Activated naive CD8-positive, alpha-beta T cell treated with anti-CD3 and anti-CD28 coated beads for 36 hours (primary cell): ENCODE measurements around the gene UCHL1. TPM values are rescaled to one million over a fixed set of nuclear protein-coding genes. Genes with fewer than 3 reads are reported as not detected.
A peak's percentile ranks its signal among the peaks of the same experiment; 100 is the strongest.

Experiments used
- DNase-seq: peaks from one replicate; pipeline ENCODE4 v3.0.0; 2021
- H3K27ac Mint-ChIP-seq: one replicate; pipeline ENCODE4 v1.8.0; 2022; ENCODE audit warnings: mild to moderate bottlenecking, moderate library complexity, mixed read lengths
- H3K27me3 Mint-ChIP-seq: one replicate; pipeline ENCODE4 v1.8.0; 2022; ENCODE audit warnings: mild to moderate bottlenecking, mixed read lengths
- H3K36me3 Mint-ChIP-seq: one replicate; pipeline ENCODE4 v1.8.0; 2021; ENCODE audit warnings: mild to moderate bottlenecking, mixed read lengths
- H3K4me1 Mint-ChIP-seq: one replicate; pipeline ENCODE4 v1.8.0; 2021; ENCODE audit warnings: mixed read lengths
- H3K4me3 Mint-ChIP-seq: one replicate; pipeline ENCODE4 v1.8.0; 2022; ENCODE audit warnings: mild to moderate bottlenecking, moderate library complexity, mixed read lengths
- H3K9me3 Mint-ChIP-seq: one replicate; pipeline ENCODE4 v1.8.0; 2022; ENCODE audit warnings: mixed read lengths
- total RNA-seq, 2 experiments: library from RNA; stranded (reverse); gene quantifications; one replicate each; pipeline ENCODE4 v1.2.3, GENCODE V29; 2021

UCHL1 gene
- 1 to 10 TPM; 6.2 to 7.5 TPM for total RNA-seq

DNA sequence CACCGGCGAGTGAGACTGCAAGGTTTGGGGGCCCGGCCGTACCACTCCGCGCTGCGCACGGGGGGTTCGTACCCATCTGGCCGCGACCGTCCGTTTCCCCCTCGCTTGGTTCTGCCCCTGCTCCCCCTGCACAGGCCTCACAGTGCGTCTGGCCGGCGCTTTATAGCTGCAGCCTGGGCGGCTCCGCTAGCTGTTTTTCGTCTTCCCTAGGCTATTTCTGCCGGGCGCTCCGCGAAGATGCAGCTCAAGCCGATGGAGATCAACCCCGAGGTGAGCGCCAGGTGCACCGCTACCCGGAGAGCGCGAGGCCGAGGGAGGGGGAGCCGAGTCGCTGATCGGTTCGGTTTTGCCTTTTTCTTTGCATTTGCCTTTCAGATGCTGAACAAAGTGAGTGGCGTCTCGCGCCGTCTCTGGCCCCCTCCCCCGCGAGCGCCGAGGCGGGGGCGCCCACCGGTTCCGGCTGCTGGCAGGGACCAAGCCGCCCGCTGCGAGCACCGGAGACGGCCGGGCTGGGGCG lies at the start of gene UCHL1:
UCHL1 (plus strand) TSS at position 189 of the 517 bp plus-strand sequence; CDS start at position 238, 49 bp downstream.
- Mint-ChIP-seq H3K27me3 (peaks cover 67% of the 10 kb centered on the region), H3K36me3 (no peaks in the 10 kb centered on the region), H3K9me3 (no peaks in the 10 kb centered on the region), H3K4me3 (peak within 1 kb of the TSS; percentile 67), H3K27ac (no peak within 1 kb of the TSS), H3K4me1 (peaks cover 8% of the 10 kb centered on the region)
- DNase-seq = peak; percentile 39

DNA sequence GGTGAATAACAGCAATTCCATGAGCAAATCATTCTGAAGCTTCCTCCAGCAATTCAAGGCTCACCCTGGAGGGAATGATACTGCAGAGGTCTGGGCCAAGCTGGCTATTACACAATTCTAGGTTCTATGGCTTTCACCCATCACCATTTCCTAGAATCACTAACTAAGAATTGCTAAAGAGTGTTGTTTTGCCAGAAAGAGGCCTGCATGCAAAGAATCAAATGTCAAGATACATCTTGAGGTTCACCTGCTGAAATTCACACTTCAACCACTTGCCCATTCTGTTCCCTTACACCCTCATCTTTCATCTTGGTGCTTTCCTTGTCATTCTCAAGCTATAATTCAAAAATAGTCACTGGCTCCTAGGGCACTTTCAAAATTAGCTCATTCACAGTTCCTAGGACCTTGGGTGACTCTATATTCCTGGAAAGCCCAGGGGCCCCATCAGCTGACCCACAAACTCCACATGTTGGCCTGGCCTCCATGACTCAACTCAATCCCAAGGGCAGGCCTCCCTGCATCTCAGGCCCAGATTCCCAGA lies 49.4 kb upstream of the UCHL1 start:
- Mint-ChIP-seq H3K9me3 (no peaks in the 10 kb centered on the region), H3K27ac (peak overlapping the region; percentile 52), H3K4me1 (peaks cover 2% of the 10 kb centered on the region), H3K4me3 (no peak overlapping the region), H3K27me3 (peaks cover 47% of the 10 kb centered on the region), H3K36me3 (no peaks in the 10 kb centered on the region)
- peak; percentile 29 for DNase-seq

DNA sequence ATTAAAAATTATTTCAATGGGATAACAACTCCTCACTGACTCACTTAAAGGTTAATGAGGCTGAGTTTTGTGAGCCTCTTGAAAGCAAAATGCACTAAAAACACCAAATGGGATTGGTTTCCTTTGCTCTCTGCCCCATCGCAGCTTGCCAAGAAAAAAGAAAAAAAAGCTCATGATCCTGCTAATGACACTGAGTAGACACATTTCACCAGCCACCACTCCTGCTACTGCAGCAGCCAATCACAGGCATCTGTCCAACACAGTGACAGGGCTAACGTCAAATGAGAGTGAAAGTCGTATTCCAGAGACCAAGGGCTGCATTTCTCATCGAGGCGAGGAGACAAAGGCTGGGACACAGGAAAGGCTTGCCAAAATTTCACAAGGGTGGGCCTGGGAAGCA lies 47.5 kb upstream of the UCHL1 start:
- Mint-ChIP-seq H3K36me3 (no peaks in the 10 kb centered on the region), H3K4me1 (peaks cover 14% of the 10 kb centered on the region), H3K27me3 (peaks cover 45% of the 10 kb centered on the region), H3K27ac (no peak overlapping the region), H3K9me3 (no peaks in the 10 kb centered on the region), H3K4me3 (no peak overlapping the region)
- DNase-seq = no peak

- no peaks in the 10 kb centered on the region for H3K36me3 Mint-ChIP-seq
- H3K4me3 Mint-ChIP-seq = no peak overlapping the region
- H3K27me3 Mint-ChIP-seq = peaks cover 47% of the 10 kb centered on the region
- H3K27ac Mint-ChIP-seq = no peak overlapping the region
- H3K9me3 Mint-ChIP-seq = no peaks in the 10 kb centered on the region
- no peak for DNase-seq
- H3K4me1 Mint-ChIP-seq = peaks cover 16% of the 10 kb centered on the region
Observed at GRCh38 chr4:41209901-41210300, 46.8 kb upstream of the UCHL1 start.

GRCh38 chr4:41211951-41212615 lies 44.6 kb upstream of the UCHL1 start:
- Mint-ChIP-seq H3K27ac (no peak overlapping the region), H3K27me3 (peaks cover 62% of the 10 kb centered on the region), H3K4me1 (peaks cover 27% of the 10 kb centered on the region), H3K4me3 (no peak overlapping the region), H3K36me3 (no peaks in the 10 kb centered on the region), H3K9me3 (no peaks in the 10 kb centered on the region)
- DNase-seq = no peak

DNA sequence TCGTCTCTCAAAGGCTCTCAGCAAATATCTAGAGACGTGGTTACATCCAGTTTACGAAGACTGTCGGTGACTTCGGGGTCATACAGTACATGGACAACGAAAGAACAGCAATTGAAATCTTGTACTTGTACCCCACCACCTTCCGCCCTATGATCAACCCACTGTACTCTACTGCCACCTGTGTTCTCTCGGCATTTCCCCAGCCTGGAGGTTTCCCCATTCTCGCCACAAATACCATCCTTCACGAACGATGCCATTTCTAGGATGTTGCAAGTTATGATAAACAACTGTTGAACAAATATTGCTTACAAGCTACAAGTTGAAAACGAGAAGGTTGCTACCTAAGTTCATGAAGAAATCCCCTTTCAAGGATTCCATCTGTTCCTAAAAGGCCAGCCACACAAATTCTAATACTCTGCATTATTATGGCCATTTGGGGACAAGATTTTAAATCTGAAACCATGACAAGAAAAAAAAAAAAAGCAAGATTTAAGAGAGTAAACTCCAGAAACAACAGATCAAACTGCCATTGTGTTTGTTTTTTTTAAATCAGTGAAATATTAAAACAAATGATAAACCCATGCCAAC lies 44.0 kb upstream of the UCHL1 start:
- H3K36me3 Mint-ChIP-seq = no peaks in the 10 kb centered on the region

DNA sequence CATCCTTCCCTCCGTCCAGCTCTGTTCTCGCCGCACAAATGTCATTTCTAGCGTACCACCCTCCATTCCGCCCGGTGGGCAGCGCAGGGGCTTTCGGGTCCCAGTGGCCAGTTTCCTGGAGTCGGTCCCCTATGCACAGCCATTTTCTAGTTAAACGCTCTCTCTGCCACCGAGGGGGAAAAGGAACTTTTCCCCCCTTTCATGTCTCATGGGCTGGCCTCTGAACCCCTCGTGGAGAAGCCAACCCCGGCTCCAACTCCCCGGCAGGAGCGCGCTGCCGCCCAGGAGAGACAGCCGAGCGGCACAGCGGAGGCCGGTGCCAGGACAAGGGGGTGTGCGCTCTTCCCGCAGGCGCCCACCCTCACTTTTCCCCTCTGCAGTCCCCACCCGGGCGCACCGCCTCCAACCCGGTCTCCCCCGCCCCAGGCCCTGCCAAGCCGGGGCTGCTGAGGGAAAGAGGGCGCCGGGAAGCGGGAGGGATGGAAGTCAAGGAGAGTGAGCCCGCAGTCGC lies 43.0 kb upstream of the UCHL1 start:
- H3K4me3 Mint-ChIP-seq = peak overlapping the region; percentile 73
- H3K4me1 Mint-ChIP-seq = peaks cover 26% of the 10 kb centered on the region
- no peaks in the 10 kb centered on the region for H3K36me3 Mint-ChIP-seq
- H3K9me3 Mint-ChIP-seq = no peaks in the 10 kb centered on the region
- peaks cover 71% of the 10 kb centered on the region for H3K27me3 Mint-ChIP-seq
- peak; percentile 11 for DNase-seq
- H3K27ac Mint-ChIP-seq = no peak overlapping the region

More for the DNA sequence above, 44.0 kb upstream of the UCHL1 start:
- Mint-ChIP-seq H3K27me3 (peaks cover 69% of the 10 kb centered on the region), H3K4me3 (peak overlapping the region; percentile 48), H3K9me3 (no peaks in the 10 kb centered on the region), H3K27ac (no peak overlapping the region), H3K4me1 (peaks cover 26% of the 10 kb centered on the region)
- DNase-seq = peak; percentile 18

GRCh38 chr4:41214136-41214824 lies 42.4 kb upstream of the UCHL1 start, which contains the start of gene APBB2:
APBB2 (minus strand) TSS chr4:41214542; CDS start chr4:41033254, 181,288 bp downstream.
- Mint-ChIP-seq H3K4me3 (peak within 1 kb of the TSS; percentile 76), H3K4me1 (peaks cover 26% of the 10 kb centered on the region), H3K9me3 (no peaks in the 10 kb centered on the region), H3K27me3 (peaks cover 68% of the 10 kb centered on the region), H3K27ac (peak within 1 kb of the TSS; percentile 42), H3K36me3 (no peaks in the 10 kb centered on the region)
- DNase-seq = peak; percentile 73

- peak overlapping the region; percentile 54 for H3K4me3 Mint-ChIP-seq
- no peaks in the 10 kb centered on the region for H3K9me3 Mint-ChIP-seq
- no peaks in the 10 kb centered on the region for H3K36me3 Mint-ChIP-seq
- H3K27ac Mint-ChIP-seq = no peak overlapping the region
- no peak for DNase-seq
- H3K27me3 Mint-ChIP-seq = peaks cover 66% of the 10 kb centered on the region
- peaks cover 26% of the 10 kb centered on the region for H3K4me1 Mint-ChIP-seq
Observed at GRCh38 chr4:41214825-41215146, 41.9 kb upstream of the UCHL1 start.

DNA sequence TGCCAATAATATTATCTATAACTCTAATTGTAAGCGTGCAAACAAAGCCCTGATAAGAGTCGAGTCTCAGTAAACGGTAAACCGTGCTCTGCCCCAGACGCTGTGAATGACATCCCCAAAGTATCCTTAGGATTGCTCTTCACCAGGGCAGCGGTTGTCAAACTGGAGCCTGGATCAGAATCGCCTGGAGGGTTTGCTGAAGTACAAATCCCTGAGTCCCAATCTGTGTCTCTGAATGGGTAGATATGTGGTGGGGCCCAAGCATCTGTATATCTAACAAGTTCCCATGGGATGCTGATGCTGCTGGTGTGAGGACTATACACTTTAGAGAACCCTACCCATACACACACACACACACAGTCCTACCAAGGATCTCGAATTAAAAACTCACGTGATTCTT lies 41.6 kb upstream of the UCHL1 start:
- Mint-ChIP-seq H3K27ac (no peak overlapping the region), H3K36me3 (no peaks in the 10 kb centered on the region), H3K4me1 (peaks cover 26% of the 10 kb centered on the region), H3K27me3 (peaks cover 62% of the 10 kb centered on the region), H3K9me3 (no peaks in the 10 kb centered on the region), H3K4me3 (peak overlapping the region; percentile 76)
- no peak for DNase-seq

DNA sequence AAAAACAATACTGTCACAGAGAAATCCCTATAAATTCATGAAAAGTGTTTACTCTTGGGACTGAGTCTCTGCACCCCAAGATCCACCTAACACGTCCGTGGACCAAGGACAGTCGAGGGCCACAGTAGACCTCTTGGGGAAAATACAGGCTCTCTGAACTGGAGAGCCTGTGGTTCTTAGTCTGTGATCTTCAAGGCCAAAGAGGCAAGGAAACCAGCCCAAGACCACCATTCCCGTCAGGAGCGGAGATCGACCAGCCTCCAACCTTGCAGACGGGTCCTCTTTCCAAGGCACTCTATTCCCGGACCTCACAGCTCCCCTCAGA lies 40.8 kb upstream of the UCHL1 start:
- Mint-ChIP-seq H3K27me3 (peaks cover 62% of the 10 kb centered on the region), H3K27ac (peak overlapping the region; percentile 66)

DNA sequence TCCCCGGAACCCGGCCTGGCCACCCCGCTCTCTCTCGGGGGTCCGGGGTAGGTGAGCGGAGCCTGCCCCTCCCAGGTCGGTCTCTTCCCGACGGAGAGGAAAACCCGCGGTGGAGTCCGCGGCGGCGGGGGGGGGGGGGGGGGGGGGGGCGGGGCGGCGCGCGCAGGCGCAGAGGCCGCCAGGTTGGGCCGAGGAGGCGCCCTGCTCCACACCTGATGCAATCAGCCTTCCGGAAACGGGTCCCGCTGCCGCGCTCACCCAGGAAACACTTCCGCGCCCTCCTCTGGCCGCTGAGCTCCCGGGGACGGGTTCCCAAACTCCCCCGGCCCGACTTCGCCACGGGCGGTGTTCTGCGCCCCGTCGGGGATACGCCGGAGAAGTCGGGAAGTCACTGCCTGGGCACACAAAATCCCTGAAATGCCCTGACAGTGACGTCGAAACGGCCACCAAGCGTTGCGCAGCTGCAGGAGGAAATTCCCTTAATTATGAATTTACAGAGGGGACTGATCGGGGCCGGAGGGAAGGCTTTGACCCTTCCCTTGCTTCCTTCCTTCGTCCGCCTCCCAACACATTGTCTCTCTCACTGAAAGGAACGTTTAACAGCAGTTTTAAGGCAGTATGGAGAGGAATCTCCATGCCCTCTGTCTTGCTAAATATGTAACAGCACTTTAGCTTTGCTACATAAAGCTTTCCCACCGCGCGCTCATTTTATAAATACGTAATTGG lies 40.3 kb upstream of the UCHL1 start:
- H3K4me3 Mint-ChIP-seq = peak overlapping the region; percentile 81
- peak overlapping the region; percentile 90 for H3K27ac Mint-ChIP-seq

More for the DNA sequence above, 40.8 kb upstream of the UCHL1 start:
- peak overlapping the region; percentile 76 for H3K4me3 Mint-ChIP-seq
- H3K36me3 Mint-ChIP-seq = no peaks in the 10 kb centered on the region
- DNase-seq = no peak
- H3K9me3 Mint-ChIP-seq = no peaks in the 10 kb centered on the region
- peaks cover 26% of the 10 kb centered on the region for H3K4me1 Mint-ChIP-seq

DNA sequence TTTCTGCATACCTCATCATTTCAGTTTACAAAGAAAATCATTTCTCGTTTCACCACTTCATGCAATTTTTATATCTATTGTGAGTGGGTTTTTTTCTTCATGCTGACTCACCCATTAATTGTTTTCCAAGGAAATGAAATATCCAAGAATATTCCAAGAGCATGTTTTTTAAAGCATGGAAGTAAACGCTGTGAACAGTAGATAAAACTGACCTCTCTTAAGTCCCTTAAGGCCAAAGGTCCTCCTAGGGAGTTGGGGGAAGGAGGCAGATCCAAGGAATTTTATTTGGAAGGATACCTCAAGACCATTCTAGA lies 39.8 kb upstream of the UCHL1 start:
- Mint-ChIP-seq H3K9me3 (no peaks in the 10 kb centered on the region), H3K4me3 (peak overlapping the region; percentile 81), H3K4me1 (peaks cover 26% of the 10 kb centered on the region), H3K27ac (peak overlapping the region; percentile 90), H3K36me3 (no peaks in the 10 kb centered on the region), H3K27me3 (peaks cover 59% of the 10 kb centered on the region)
- no peak for DNase-seq

More for the DNA sequence above, 40.3 kb upstream of the UCHL1 start:
- Mint-ChIP-seq H3K4me1 (peaks cover 26% of the 10 kb centered on the region), H3K36me3 (no peaks in the 10 kb centered on the region), H3K27me3 (peaks cover 64% of the 10 kb centered on the region), H3K9me3 (no peaks in the 10 kb centered on the region)
- peak; percentile 78 for DNase-seq

DNA sequence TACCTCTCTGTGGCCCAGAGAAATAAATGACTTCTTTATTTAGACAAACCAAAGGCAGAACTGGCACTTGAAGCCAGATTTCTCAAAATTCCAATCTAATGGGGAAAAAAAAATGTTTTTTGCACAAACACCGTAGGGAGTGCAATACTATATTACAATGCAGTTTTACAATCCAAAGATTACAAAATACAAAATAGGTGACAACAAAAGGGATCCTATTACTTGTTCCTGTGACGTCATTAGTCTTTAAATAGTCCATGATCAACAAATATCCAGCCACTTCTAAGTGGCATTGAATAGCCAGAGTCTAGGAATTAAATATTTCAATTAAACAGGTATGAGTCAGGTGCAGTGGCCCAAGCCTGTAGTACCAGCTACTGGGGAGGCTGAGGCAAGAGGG lies 39.4 kb upstream of the UCHL1 start:
- no peaks in the 10 kb centered on the region for H3K9me3 Mint-ChIP-seq
- peaks cover 55% of the 10 kb centered on the region for H3K27me3 Mint-ChIP-seq
- no peak overlapping the region for H3K27ac Mint-ChIP-seq
- no peaks in the 10 kb centered on the region for H3K36me3 Mint-ChIP-seq
- H3K4me3 Mint-ChIP-seq = no peak overlapping the region
- H3K4me1 Mint-ChIP-seq = peaks cover 26% of the 10 kb centered on the region
- DNase-seq = no peak

- peaks cover 14% of the 10 kb centered on the region for H3K4me1 Mint-ChIP-seq
- H3K9me3 Mint-ChIP-seq = no peaks in the 10 kb centered on the region
- peaks cover 46% of the 10 kb centered on the region for H3K27me3 Mint-ChIP-seq
- no peak overlapping the region for H3K4me3 Mint-ChIP-seq
- no peak for DNase-seq
- H3K27ac Mint-ChIP-seq = no peak overlapping the region
- no peaks in the 10 kb centered on the region for H3K36me3 Mint-ChIP-seq
Observed at GRCh38 chr4:41218703-41219102, 38.0 kb upstream of the UCHL1 start.
